GM19372 (cell line): Measurements from ENCODE around the gene C13orf46.

Experiments used
- ATAC-seq: cut with Tn5 transposase; IDR thresholded peaks from one replicate; pipeline ENCODE4 v1.9.1; 2021; ENCODE audit warnings: mild to moderate bottlenecking, low read depth, moderate library complexity; ENCODE audit not compliant: unreplicated experiment

C13orf46 gene

GRCh38 chr13:113972451-113973217 is 1.2 kb downstream of the C13orf46 start:
- ATAC-seq: no peak

DNA sequence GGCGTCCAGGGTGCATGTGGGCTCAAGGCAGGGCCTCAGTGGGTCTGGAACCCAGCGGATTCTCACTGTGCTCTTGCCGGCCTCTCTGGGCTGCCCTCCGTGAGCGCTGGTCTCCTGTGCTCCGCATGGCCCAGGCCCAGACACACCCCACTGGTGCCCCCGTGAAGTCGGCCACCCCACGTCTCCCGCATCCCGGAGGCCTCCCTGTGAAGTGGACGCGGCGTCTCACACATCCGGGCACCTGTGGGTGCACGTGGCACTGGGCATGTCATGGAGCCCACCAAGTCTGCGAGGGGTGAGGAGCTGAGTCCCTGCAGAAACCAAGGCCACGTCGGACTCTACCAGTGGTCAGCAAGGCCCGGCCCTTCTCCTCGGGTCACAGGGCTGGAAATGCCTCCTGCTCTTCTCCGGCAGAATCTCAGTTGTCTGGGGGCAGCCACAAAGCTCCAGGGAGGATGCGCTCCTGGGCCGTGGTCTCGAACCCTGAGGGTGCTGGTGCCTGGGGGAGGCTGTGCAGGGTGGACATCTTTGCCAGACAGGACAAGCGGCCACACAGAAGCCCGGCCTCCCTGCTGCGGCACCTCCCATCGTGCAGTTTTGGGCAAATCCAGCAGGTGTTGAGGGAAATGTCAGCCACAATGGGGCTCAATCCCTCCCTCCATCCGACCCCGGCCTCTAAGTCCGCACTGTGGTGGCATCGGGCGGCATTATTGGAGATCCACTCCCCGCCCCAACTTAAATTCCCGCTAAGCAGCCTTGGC is 2.2 kb downstream of the C13orf46 start:
- no peak for ATAC-seq

GRCh38 chr13:113970810-113971470 is 2.9 kb downstream of the C13orf46 start:
- no peak for ATAC-seq

GRCh38 chr13:113969973-113970611 is 3.8 kb downstream of the C13orf46 start:
- ATAC-seq: no peak

GRCh38 chr13:113969311-113969972 is 4.4 kb downstream of the C13orf46 start:
- no peak for ATAC-seq

DNA sequence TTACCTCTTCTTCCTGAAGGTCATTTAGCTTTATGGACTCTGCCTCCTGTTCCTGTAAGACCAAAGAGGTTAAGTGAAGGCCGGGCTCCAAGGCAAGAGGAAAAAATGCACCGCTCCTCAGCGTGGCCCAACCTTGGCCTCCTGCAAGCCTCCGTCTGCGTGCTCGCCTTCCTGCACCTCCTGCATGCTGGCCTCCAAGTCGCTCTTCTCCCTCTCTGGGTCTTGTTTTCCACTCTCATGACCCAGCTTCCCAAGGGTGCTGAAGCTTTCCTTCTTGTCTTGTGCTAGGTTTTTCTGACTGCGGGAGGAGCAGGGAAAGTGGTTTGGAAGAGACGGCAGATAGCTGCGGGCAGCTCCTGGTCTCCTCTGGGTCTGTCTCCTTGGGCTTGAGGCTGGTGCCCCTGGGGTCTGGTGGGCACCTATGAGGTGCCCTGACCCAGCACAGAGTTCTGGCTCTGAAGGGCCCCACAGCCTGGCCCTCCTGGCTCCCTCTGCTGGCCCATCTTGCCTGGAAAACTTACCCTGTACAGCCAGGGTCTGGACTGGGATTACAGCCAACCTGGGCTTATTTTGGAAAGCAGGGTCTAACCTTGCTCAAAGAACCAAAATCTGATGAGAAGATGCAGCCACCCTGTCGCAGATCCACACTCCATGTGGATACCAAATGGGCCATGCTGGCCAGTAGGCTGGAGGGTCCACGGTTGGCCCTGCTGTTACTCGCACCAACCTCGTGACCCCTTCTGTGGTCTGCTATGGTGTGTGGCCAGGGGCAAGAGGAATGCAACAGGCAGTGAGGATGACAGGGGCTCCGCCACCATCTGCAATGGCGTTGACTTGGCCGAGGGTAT is 5.2 kb downstream of the C13orf46 start:
- no peak for ATAC-seq

DNA sequence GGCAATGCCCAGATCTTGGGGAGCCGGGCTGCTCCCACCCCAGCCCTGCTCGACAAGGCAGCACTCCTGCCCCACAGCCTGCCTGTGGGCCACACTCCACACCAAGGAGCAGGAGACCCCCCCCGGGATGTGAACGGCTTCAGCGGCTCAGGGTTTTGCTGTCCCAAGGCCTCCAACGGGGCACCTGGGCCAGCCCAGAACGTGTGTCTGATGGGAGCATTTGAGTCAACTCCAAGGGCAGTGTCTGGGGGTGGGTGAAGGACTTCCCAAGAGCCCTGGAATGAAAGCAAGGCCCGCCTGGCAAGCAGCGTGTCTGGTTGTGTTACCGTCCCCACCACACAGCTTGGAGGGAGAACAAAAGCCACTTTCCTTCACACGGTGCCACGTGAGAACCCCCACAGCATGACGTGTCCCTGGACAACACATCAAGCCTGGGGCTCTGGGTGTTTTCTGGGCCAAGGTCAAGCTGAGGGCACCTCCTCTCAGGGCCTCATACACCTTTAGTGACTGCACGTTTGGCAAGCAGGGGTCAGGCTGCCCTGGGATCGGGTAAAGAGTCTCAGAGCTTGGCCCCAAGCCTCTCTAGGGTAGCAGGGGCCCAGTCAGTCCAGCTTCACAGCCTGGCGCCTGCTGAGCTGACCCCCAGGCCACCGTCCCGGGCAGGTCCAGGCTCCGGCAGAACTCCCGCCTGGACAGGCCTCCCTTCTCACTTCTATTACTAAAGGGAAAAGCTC is 6.0 kb downstream of the C13orf46 start:
- no peak for ATAC-seq

DNA sequence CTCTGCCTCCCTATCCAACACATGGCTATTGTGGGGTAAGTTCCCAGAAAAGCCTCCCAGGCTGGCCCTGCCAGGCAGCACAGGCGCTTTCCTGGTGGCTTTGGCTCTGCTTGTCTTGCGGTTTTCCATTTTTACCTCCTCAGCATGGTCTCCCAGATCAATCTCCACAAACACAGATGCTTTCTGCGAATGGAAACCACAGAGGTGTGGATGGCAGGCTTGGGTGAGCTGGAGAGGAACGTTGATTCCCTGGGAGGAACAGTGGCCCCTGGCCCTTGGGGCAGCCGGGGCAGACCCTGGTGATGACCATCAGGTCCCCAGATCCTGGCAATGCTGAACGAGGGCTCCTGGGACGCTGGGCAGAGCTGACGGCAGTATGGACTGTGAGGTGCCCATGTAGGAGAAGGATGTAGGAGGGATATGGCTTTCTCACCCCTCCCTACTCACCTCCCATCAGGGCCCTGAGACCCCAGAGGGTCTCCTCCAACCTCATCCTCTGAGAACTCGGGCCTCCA is 6.6 kb downstream of the C13orf46 start:
- no peak for ATAC-seq

- ATAC-seq: no peak
Observed at GRCh38 chr13:113965968-113966884, 7.7 kb downstream of the C13orf46 start.

DNA sequence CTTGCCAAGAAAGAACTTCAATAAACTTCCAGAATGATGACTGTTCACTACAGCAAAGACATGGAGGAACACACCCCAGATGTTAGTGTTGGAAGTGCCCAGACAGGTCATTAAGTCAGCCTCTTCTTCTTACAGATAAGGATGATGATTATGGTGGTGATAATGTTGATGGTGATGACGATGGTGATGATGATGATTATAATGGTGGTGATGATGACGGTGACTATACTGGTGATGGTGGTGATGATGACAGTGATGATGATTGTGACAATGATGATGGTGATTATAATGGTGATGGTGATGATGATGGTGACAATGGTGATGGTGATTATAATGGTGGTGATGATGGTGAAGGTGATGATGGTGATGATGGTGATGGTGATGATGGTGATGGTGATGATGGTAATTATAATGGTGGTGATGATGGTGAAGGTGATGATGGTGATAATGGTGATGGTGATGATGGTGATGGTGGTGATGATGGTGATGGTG is 8.4 kb downstream of the C13orf46 start:
- no peak for ATAC-seq

DNA sequence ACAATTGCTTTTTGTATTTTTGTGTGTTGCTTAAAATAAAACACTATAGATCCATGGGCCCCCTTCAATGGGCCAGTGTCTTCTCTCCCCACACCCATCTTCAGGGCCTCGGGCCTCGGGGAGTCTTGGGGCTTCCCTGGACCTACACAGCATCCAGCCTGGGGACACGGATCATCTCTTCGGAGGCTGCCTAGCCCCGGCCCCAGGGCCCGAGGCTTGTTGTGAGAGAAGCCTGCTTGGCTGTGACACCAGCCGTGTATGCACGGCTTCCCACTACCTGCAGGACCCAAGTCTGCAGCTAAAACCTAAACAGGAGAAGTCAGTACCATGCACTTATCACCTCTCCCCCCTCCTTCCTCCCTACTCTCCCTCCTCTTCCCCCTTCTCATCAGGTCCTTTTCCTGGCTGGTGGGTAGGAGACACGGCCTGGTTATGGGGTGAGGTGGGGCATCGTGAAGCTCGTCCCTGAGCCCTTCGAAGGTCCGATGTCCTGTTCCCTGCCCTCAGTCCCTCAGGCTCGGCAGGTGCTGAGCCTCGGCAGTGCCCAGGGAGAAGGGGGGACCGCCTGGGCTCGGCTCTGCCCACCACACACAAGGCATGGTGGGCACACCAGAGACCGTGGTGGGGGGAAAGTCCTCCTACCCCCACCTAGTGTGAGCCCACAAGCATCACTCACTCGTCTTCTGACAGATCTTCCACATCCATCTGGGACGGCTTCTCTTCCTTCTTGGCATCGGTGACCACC is 9.5 kb downstream of the C13orf46 start:
- ATAC-seq: no peak

- no peak for ATAC-seq
Observed at GRCh38 chr13:113963376-113963775, 10.5 kb downstream of the C13orf46 start.

DNA sequence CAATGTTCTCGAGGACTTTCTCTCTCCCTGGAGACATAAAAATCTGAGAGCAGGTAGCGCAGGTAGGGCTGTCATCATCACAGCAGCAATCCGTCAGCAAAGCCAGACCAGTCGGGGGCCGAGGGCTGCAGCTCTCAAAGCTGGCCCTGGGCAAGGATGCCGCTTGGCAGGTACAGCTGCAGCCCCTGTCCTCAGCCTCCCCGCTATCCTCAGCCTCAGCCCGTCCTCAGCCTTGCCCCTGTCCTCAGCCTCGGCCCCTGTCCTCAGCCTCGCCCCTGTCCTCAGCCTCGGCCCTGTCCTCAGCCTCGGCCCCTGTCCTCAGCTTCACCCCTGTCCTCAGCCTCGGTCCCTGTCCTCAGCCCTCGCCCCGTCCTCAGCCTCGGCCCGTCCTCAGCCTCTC is 10.9 kb downstream of the C13orf46 start:
- no peak for ATAC-seq

- ATAC-seq: no peak
Observed at GRCh38 chr13:113962386-113962785, 11.5 kb downstream of the C13orf46 start.

GRCh38 chr13:113960276-113960948 is 13.5 kb downstream of the C13orf46 start:
- ATAC-seq: no peak

DNA sequence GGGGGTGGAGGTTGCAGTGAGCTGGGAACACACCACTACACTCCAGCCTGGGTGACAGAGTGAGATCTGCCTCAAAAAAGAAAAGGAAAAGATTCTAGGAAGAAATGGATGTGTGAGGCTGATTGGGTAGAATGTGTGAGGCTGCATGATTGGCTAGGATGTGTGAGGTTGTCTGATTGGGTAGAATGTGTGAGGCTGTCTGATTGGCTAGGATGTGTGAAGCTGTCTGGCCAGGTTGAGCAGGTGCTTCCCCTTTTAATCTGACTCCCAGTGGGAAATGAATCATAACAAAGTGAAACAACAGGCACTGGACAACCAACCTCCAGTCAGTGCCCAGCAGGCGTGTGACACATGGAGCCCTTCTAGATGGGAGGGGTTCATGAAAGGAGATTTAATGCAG is 14.7 kb downstream of the C13orf46 start:
- no peak for ATAC-seq
